Natural killer cell treated with Interleukin-12 subunit alpha and Interleukin-12 subunit beta and Interleukin-15 and Interleukin-18, amount 100 ng/mL, for 72 hours (primary cell): Measurements from ENCODE around the gene CAD. TPM values are rescaled to one million over a fixed set of nuclear protein-coding genes. Genes with fewer than 3 reads are reported as not detected.

Experiments
- ATAC-seq, 2 donors: fragments of 150-1000 bp; cut with Tn5 transposase in 1 of 2; sonication (Bioruptor Pico), chemical (Tn5 transposase) in 1 of 2; 2 replicates each; pipeline ENCODE4 v1.10.0; 2021
- DNase-seq: peaks from one replicate; pipeline ENCODE4 v3.0.0; 2022; ENCODE audit warnings: low spot score
- H3K27ac Mint-ChIP-seq, 2 donors: 1 replicate in 1 of 2; 2 replicates in 1 of 2; pipeline ENCODE4 v1.8.0; 2022; ENCODE audit warnings: mixed read lengths in 2 of 2, mild to moderate bottlenecking in 1 of 2, moderate library complexity in 1 of 2
- H3K27me3 Mint-ChIP-seq, 2 donors: 1 replicate in 1 of 2; 2 replicates in 1 of 2; pipeline ENCODE4 v1.8.0; 2022; ENCODE audit warnings: mixed read lengths in 2 of 2
- H3K36me3 Mint-ChIP-seq: one replicate; pipeline ENCODE4 v1.8.0; 2022; ENCODE audit warnings: mixed read lengths
- H3K4me1 Mint-ChIP-seq, 2 donors: 1 replicate in 1 of 2; 2 replicates in 1 of 2; pipeline ENCODE4 v1.8.0; 2022; ENCODE audit warnings: low read depth in 2 of 2, mixed read lengths in 2 of 2, mild to moderate bottlenecking in 1 of 2
- H3K4me3 Mint-ChIP-seq: one replicate; pipeline ENCODE4 v1.8.0; 2022; ENCODE audit warnings: mixed read lengths
- H3K9me3 Mint-ChIP-seq: 2 replicates; pipeline ENCODE4 v1.8.0; 2022; ENCODE audit warnings: mixed read lengths
- total RNA-seq, 2 donors: library from RNA; stranded (reverse); gene quantifications; one replicate each; pipeline ENCODE4 v1.2.3, GENCODE V29; 2022

The CAD gene
- total RNA-seq, 2 donors from 2014 or later = 50.6 to 175 TPM

DNA sequence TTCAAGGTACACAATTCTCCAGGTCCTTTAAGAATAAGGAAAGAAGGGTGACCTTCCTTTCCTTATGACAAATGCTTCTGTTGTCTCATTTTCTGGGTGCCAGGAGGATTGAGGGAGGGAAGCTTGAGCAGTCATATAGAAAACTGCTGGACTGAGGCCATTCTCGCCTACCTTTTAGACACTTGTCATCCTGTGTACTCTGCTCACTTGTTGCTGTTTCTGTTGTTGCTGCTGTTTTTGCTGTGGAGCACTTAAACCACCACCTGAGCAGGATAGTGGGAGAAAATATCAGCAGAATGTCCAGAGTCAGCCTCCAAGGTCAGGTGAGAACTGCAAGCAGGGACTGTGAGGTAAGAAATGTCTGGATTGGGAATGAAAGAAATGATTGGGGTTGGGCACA lies 60.8 kb downstream of the CAD start:
- DNase-seq = no peak
- ATAC-seq = no peak
- Mint-ChIP-seq H3K9me3 (no peaks in the 10 kb centered on the region), H3K27ac (no peak overlapping the region), H3K36me3 (no peaks in the 10 kb centered on the region), H3K27me3 (peaks cover 26 to 50% of the 10 kb centered on the region in 2 donors), H3K4me3 (no peak overlapping the region), H3K4me1 (peaks cover 3 to 5% of the 10 kb centered on the region in 2 donors)

DNA sequence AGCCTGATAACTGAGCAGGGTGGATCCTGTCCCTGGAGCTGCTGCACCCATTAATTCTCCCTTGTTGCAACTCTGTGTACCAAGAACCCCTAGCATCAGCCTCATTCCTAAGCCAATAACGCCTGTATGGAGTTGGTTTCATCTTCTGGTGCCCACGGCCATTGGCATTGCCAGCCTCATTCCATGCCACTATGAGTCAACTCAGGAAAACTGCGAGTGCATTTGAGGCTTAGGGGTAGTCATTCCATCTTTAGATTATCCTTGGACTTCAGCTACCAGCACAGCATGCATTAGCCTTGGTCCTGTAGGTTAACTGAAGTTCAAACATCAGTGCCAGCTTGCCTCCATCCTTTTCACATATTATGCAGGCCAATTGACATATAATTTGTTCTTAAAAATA lies 63.7 kb downstream of the CAD start:
- no peak for DNase-seq
- Mint-ChIP-seq H3K9me3 (no peaks in the 10 kb centered on the region), H3K27ac (no peak overlapping the region), H3K27me3 (peaks cover 21 to 36% of the 10 kb centered on the region in 2 donors), H3K4me3 (no peak overlapping the region), H3K36me3 (no peaks in the 10 kb centered on the region), H3K4me1 (peaks cover 3 to 5% of the 10 kb centered on the region in 2 donors)
- ATAC-seq = no peak

- Mint-ChIP-seq H3K27ac (no peak overlapping the region), H3K4me3 (no peak overlapping the region), H3K27me3 (peaks cover 21 to 40% of the 10 kb centered on the region in 2 donors), H3K4me1 (peaks cover 3 to 5% of the 10 kb centered on the region in 2 donors), H3K9me3 (no peaks in the 10 kb centered on the region), H3K36me3 (no peaks in the 10 kb centered on the region)
- DNase-seq (no peak), ATAC-seq (no peak)
These were observed 64.3 kb downstream of the CAD start for GRCh38 chr2:27281442-27281841.

- Mint-ChIP-seq H3K4me1 (peaks cover 3 to 5% of the 10 kb centered on the region in 2 donors), H3K36me3 (no peaks in the 10 kb centered on the region), H3K27ac (no peak within 1 kb of the TSS), H3K4me3 (no peak within 1 kb of the TSS), H3K27me3 (peaks cover 21 to 44% of the 10 kb centered on the region in 2 donors), H3K9me3 (no peaks in the 10 kb centered on the region)
- DNase-seq = no peak
- ATAC-seq = peak in 1 of 2 donors; percentile 17
These were observed 64.8 kb downstream of the CAD start, which contains the start of gene TRIM54 for GRCh38 chr2:27281855-27282559. TRIM54 (plus strand) TSS chr2:27282429; CDS start chr2:27282732, 303 bp downstream.

DNA sequence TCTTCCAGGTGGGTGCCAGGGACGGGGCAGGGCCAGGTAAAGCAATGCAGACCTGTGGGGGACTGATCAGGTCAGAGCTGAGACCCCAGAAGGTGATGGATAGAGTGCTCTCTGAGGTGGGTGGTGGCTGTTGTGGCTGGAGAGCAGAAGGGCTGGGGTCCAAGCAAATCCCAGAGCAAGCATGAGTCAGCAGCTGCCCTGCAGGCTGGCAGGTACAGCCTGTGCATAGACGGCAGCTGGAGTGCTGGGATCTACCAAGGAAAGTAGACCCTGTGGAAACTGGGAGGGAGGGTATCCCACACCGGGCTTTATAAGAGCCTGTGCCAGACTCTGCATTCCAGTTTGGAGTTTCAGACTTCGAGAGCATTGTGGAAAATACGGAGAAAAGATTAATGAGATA lies 65.7 kb downstream of the CAD start:
- ATAC-seq = peak in 1 of 2 donors; percentile 20
- peaks cover 3 to 5% of the 10 kb centered on the region in 2 donors for H3K4me1 Mint-ChIP-seq
- H3K9me3 Mint-ChIP-seq = no peaks in the 10 kb centered on the region
- no peak for DNase-seq
- H3K27ac Mint-ChIP-seq = no peak overlapping the region
- no peak overlapping the region for H3K4me3 Mint-ChIP-seq
- H3K36me3 Mint-ChIP-seq = no peaks in the 10 kb centered on the region
- H3K27me3 Mint-ChIP-seq = peaks cover 17 to 38% of the 10 kb centered on the region in 2 donors

DNA sequence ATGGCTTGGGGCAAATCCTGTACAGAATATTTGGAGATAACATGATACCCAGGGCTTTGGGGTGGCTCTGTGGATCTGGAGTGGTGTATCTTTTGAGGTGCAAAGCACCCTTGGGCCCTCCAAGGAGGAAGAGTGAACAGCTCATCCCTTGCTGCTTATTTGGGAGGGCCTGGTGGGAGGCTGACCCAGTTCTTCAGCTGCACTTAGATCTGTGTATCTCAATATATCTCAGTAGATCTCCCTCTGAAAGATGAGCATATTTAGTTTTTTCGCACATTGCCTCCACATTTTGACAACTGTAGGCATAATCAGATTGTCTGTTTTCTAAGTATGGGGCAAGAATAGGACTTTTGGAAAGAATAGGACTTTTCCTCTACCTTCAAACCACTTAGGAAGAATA lies 67.8 kb downstream of the CAD start:
- no peak overlapping the region for H3K27ac Mint-ChIP-seq
- peaks cover 0 to 2% of the 10 kb centered on the region in 2 donors for H3K4me1 Mint-ChIP-seq
- no peak overlapping the region for H3K4me3 Mint-ChIP-seq
- peaks cover 12 to 36% of the 10 kb centered on the region in 2 donors for H3K27me3 Mint-ChIP-seq
- no peaks in the 10 kb centered on the region for H3K36me3 Mint-ChIP-seq
- no peaks in the 10 kb centered on the region for H3K9me3 Mint-ChIP-seq
- ATAC-seq = no peak
- DNase-seq = no peak

- H3K36me3 Mint-ChIP-seq = no peaks in the 10 kb centered on the region
- no peak overlapping the region for H3K4me3 Mint-ChIP-seq
- DNase-seq = no peak
- H3K27ac Mint-ChIP-seq = no peak overlapping the region
- H3K4me1 Mint-ChIP-seq = no peaks in the 10 kb centered on the region
- ATAC-seq = no peak
- peaks cover 12 to 36% of the 10 kb centered on the region in 2 donors for H3K27me3 Mint-ChIP-seq
- H3K9me3 Mint-ChIP-seq = no peaks in the 10 kb centered on the region
These were observed 68.3 kb downstream of the CAD start for GRCh38 chr2:27285481-27285880.

DNA sequence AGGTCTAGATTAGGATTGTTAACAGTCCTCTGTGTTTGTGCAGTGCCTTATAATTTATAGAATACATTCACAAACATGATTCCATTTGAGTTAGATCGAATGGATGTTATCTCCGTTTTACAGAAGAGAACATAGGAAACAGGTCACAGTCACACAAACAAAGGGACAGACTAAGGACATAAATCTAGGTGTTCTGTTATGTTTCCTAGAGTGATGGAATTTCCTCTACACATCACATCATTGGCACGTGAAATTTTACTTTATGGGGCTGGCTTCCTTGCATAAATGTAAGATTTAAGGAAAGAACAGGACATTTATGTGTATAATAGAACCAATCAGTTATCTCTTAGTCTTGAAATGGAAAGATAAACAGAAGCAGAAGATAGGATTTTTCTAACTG lies 71.4 kb downstream of the CAD start:
- no peaks in the 10 kb centered on the region for H3K4me1 Mint-ChIP-seq
- H3K36me3 Mint-ChIP-seq = no peaks in the 10 kb centered on the region
- H3K27me3 Mint-ChIP-seq = peaks cover 0 to 26% of the 10 kb centered on the region in 2 donors
- no peaks in the 10 kb centered on the region for H3K9me3 Mint-ChIP-seq
- H3K27ac Mint-ChIP-seq = no peak overlapping the region
- ATAC-seq (no peak), DNase-seq (no peak)
- H3K4me3 Mint-ChIP-seq = no peak overlapping the region

GRCh38 chr2:27290549-27290948 lies 73.4 kb downstream of the CAD start:
- DNase-seq = no peak
- no peak overlapping the region for H3K4me3 Mint-ChIP-seq
- H3K4me1 Mint-ChIP-seq = no peaks in the 10 kb centered on the region
- H3K9me3 Mint-ChIP-seq = no peaks in the 10 kb centered on the region
- peaks cover 0 to 26% of the 10 kb centered on the region in 2 donors for H3K27me3 Mint-ChIP-seq
- no peak for ATAC-seq
- H3K27ac Mint-ChIP-seq = no peak overlapping the region
- no peaks in the 10 kb centered on the region for H3K36me3 Mint-ChIP-seq

- ATAC-seq = no peak
These were observed 74.7 kb downstream of the CAD start for GRCh38 chr2:27291865-27292264.

More at GRCh38 chr2:27291865-27292264, 74.7 kb downstream of the CAD start:
- Mint-ChIP-seq H3K36me3 (no peaks in the 10 kb centered on the region), H3K4me3 (no peak overlapping the region), H3K27me3 (peaks cover 0 to 19% of the 10 kb centered on the region in 2 donors), H3K9me3 (no peaks in the 10 kb centered on the region), H3K27ac (no peak overlapping the region), H3K4me1 (no peaks in the 10 kb centered on the region)
- DNase-seq = no peak

Other genes with a start within 250 kb of the CAD start
- 10 to 100 TPM in 1 of 2 donors, 1 to 10 TPM in 1; 5.7 to 10.0 TPM for gene MAPRE3, start 246.7 kb upstream of the CAD start, total RNA-seq
- 100 to 1,000 TPM; 132 to 176 TPM for gene TMEM214, start 184.4 kb upstream of the CAD start, total RNA-seq
- 10 to 100 TPM; 12.5 to 20.5 TPM for gene AGBL5, start 165.7 kb upstream of the CAD start, total RNA-seq
- gene OST4, start 145.7 kb upstream of the CAD start, total RNA-seq = 100 to 1,000 TPM; 286 to 393 TPM
- 10 to 100 TPM in 1 of 2 donors, 1 to 10 TPM in 1; 8.7 to 14.2 TPM for gene EMILIN1, start 138.8 kb upstream of the CAD start, total RNA-seq
- 1 to 10 TPM; 2.5 to 5.1 TPM for gene KHK, start 130.6 kb upstream of the CAD start, total RNA-seq
- gene CGREF1, start 98.2 kb upstream of the CAD start, total RNA-seq = 1 to 10 TPM in 1 of 2 donors, under 1 TPM in 1; 0.36 to 1.4 TPM
- under 1 TPM in 1 of 2 donors, not detected in 1; 0.25 TPM for gene ABHD1, start 93.6 kb upstream of the CAD start, total RNA-seq
- gene PREB, start 82.7 kb upstream of the CAD start, total RNA-seq = 100 to 1,000 TPM in 1 of 2 donors, 10 to 100 TPM in 1; 91.6 to 109 TPM
- not detected for gene PRR30, start 78.0 kb upstream of the CAD start, total RNA-seq
- gene TCF23, start 68.4 kb upstream of the CAD start, total RNA-seq = not detected
- gene ATRAID, start 5.3 kb upstream of the CAD start, total RNA-seq = 10 to 100 TPM; 59.3 to 59.9 TPM
- gene SLC5A6, start 5.1 kb upstream of the CAD start, total RNA-seq = 100 to 1,000 TPM in 1 of 2 donors, 10 to 100 TPM in 1; 40.7 to 123 TPM
- gene SLC30A3, start 45.7 kb downstream of the CAD start, total RNA-seq = not detected
- not detected for gene DNAJC5G, start 58.1 kb downstream of the CAD start, total RNA-seq
- gene TRIM54, start 65.1 kb downstream of the CAD start, total RNA-seq = under 1 TPM; 0.28 to 0.33 TPM
- 1 to 10 TPM; 1.3 TPM for gene UCN, start 91.1 kb downstream of the CAD start, total RNA-seq
- gene MPV17, start 105.7 kb downstream of the CAD start, total RNA-seq = 10 to 100 TPM; 92.4 to 96.1 TPM
- 100 to 1,000 TPM in 1 of 2 donors, 10 to 100 TPM in 1; 85.4 to 107 TPM for gene GTF3C2, start 139.4 kb downstream of the CAD start, total RNA-seq
- gene EIF2B4, start 153.0 kb downstream of the CAD start, total RNA-seq = 10 to 100 TPM; 49.5 to 52.0 TPM
- gene SNX17, start 153.2 kb downstream of the CAD start, total RNA-seq = 100 to 1,000 TPM; 100 to 113 TPM
- 10 to 100 TPM; 21.8 to 23.6 TPM for gene ZNF513, start 163.4 kb downstream of the CAD start, total RNA-seq
- 100 to 1,000 TPM; 110 to 158 TPM for gene PPM1G, start 192.2 kb downstream of the CAD start, total RNA-seq
- gene NRBP1, start 211.3 kb downstream of the CAD start, total RNA-seq = 100 to 1,000 TPM in 1 of 2 donors, 10 to 100 TPM in 1; 66.0 to 117 TPM
- gene KRTCAP3, start 225.0 kb downstream of the CAD start, total RNA-seq = 1 to 10 TPM; 2.2 to 6.1 TPM